ENCODE measurements around the gene EP400.
"Not testable (repeated sequence)": the region's sequence is repeated elsewhere in the genome, so short reads cannot be mapped to it uniquely, and the experiment has no call there.

EP400 gene

DNA sequence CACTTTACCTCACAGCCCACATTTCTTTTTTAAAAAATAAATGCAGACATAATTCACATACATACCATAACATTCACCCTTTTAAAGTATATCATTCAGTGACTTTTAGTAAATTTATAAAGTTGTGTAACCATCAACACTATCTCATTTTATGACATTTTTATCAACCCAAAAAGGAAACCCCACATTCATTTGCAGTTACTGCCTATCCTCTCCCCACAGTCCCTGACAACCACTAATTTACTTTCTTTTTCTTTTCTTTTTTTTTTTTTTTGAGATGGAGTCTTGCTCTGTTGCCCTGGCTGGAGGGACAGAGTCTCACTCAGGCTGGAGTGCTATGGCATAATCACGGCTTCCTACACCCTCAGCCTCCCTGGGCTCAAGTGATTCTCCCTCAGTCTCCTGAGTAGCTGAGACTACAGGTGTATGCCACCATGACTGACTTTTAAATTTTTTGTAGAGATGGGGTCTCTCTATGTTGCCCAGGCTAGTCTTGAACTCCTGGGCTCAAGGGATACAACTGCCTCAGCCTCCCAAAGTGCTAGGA is 1.5 kb upstream of the EP400 start:
- Histone ChIP-seq H3K9me3 (ENCODE audit: low read length) (no peaks in the 10 kb centered on the region), H3K9me2 (ENCODE audit: low read depth, low read length) (no peaks in the 10 kb centered on the region), H3F3A (ENCODE audit: insufficient read depth, low read length) (0 out of 2 replicates have a peak, but pooled peaks cover 4% of the 10 kb centered on the region), H3K36me3 (ENCODE audit: insufficient read depth, low read length) (peaks cover 19% of the 10 kb centered on the region), H3K4me1 (ENCODE audit: insufficient read depth, low read length, severe bottlenecking) (peaks cover 6% of the 10 kb centered on the region), H3K27me3 (ENCODE audit: insufficient read depth, low read length) (no peaks in the 10 kb centered on the region), H3K4me3 (ENCODE audit: low read depth, low read length, poor library complexity, severe bottlenecking) (no peak overlapping the region), H4K20me1 (ENCODE audit: insufficient read depth, low read length) (no peaks in the 10 kb centered on the region), H3K9ac (ENCODE audit: low read length) (no peak overlapping the region), H2AFZ (ENCODE audit: low read length) (no peak overlapping the region), H3K4me2 (ENCODE audit: low read length) (no peak overlapping the region), H3K27ac (ENCODE audit: low read depth, low read length, poor library complexity, severe bottlenecking) (no peak overlapping the region), H3K79me2 (ENCODE audit: insufficient read depth, low read length) (peaks cover 26% of the 10 kb centered on the region)
- TF ChIP-seq CTCF (IDR thresholded peaks at IDR 0.05; ENCODE audit: low read length) (no peak), EZH2 (IDR thresholded peaks at IDR 0.05; ENCODE audit: borderline replicate concordance, low read length) (no peak)

DNA sequence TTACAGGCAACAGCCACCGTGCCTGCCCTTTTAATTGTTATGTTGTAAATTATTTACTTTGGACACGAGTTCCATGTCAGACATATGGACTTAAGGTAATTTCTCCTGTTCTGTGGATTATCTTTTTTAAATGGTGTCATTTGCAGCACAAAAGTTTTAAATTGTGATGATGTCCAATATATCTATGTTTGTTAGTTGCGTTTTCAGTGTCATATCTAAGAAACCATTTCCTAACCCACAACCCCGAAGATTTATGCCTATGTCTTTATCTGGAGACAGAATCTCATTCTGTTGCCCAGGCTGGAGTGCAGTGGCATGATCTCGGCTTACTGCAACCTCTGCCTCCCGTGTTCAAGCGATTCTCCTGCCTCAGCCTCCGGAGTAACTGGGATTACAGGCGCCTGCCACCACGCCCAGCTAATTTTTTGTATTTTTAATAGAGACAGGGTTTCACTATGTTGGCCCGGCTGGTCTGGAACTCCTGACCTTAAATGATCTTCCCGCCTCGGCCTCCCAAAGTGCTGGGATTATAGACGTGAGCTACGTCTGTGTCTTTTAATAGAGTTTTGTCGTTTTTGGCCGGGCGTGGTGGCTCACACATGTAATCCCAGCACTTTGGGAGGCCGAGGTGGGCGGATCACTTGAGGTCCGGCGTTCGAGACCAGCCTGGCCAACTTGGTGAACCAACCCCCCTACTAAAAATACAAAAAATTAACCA is 870 bp upstream of the EP400 start:
- H3K27ac ChIP-seq (ENCODE audit: low read depth, low read length, poor library complexity, severe bottlenecking); H4K20me1 ChIP-seq (ENCODE audit: insufficient read depth, low read length); H2AFZ ChIP-seq (ENCODE audit: low read length); H3K9me3 ChIP-seq (ENCODE audit: low read length); H3K4me1 ChIP-seq (ENCODE audit: insufficient read depth, low read length, severe bottlenecking); H3K27me3 ChIP-seq (ENCODE audit: insufficient read depth, low read length); H3F3A ChIP-seq (ENCODE audit: insufficient read depth, low read length); H3K9me2 ChIP-seq (ENCODE audit: low read depth, low read length): not testable (repeated sequence)
- Histone ChIP-seq H3K36me3 (ENCODE audit: insufficient read depth, low read length) (peaks cover 13% of the 10 kb centered on the region), H3K4me3 (ENCODE audit: low read depth, low read length, poor library complexity, severe bottlenecking) (peak overlapping the region; percentile 84), H3K4me2 (ENCODE audit: low read length) (peak overlapping the region; percentile 71), H3K79me2 (ENCODE audit: insufficient read depth, low read length) (peaks cover 33% of the 10 kb centered on the region), H3K9ac (ENCODE audit: low read length) (peak overlapping the region; percentile 49; the same call in 1 of the 2 replicates)

- Histone ChIP-seq H3K36me3 (ENCODE audit: insufficient read depth, low read length) (no peaks in the 10 kb centered on the region), H3F3A (ENCODE audit: insufficient read depth, low read length) (peaks cover 4% of the 10 kb centered on the region; the same call in 1 of the 2 replicates), H3K9ac (ENCODE audit: low read length) (peak overlapping the region; percentile 89), H4K20me1 (ENCODE audit: insufficient read depth, low read length) (no peaks in the 10 kb centered on the region), H2AFZ (ENCODE audit: low read length) (no peak overlapping the region), H3K27me3 (ENCODE audit: insufficient read depth, low read length) (no peaks in the 10 kb centered on the region), H3K79me2 (ENCODE audit: insufficient read depth, low read length) (peaks cover 47% of the 10 kb centered on the region), H3K4me3 (ENCODE audit: low read depth, low read length, poor library complexity, severe bottlenecking) (peak overlapping the region; percentile 84), H3K27ac (ENCODE audit: low read depth, low read length, poor library complexity, severe bottlenecking) (peak overlapping the region; percentile 1), H3K4me2 (ENCODE audit: low read length) (peak overlapping the region; percentile 70), H3K9me3 (ENCODE audit: low read length) (no peaks in the 10 kb centered on the region), H3K9me2 (ENCODE audit: low read depth, low read length) (no peaks in the 10 kb centered on the region), H3K4me1 (ENCODE audit: insufficient read depth, low read length, severe bottlenecking) (peaks cover 7% of the 10 kb centered on the region)
- TF ChIP-seq CTCF (IDR thresholded peaks at IDR 0.05; ENCODE audit: low read length) (no peak), EZH2 (IDR thresholded peaks at IDR 0.05; ENCODE audit: borderline replicate concordance, low read length) (no peak)
Measured at GRCh38 chr12:131950182-131950913, 606 bp downstream of the EP400 start.

- not testable (repeated sequence) for H3K9me2 ChIP-seq (ENCODE audit: low read depth, low read length); H3K4me3 ChIP-seq (ENCODE audit: low read depth, low read length, poor library complexity, severe bottlenecking); H3K27ac ChIP-seq (ENCODE audit: low read depth, low read length, poor library complexity, severe bottlenecking); H3K9me3 ChIP-seq (ENCODE audit: low read length); H3K36me3 ChIP-seq (ENCODE audit: insufficient read depth, low read length); H3K9ac ChIP-seq (ENCODE audit: low read length); H3K4me2 ChIP-seq (ENCODE audit: low read length); H3K27me3 ChIP-seq (ENCODE audit: insufficient read depth, low read length); H4K20me1 ChIP-seq (ENCODE audit: insufficient read depth, low read length); H3F3A ChIP-seq (ENCODE audit: insufficient read depth, low read length); H2AFZ ChIP-seq (ENCODE audit: low read length)
- peaks cover 82% of the 10 kb centered on the region for H3K79me2 ChIP-seq (ENCODE audit: insufficient read depth, low read length)
- peaks cover 33% of the 10 kb centered on the region for H3K4me1 ChIP-seq (ENCODE audit: insufficient read depth, low read length, severe bottlenecking)
Measured at GRCh38 chr12:131953810-131954209, 4.1 kb downstream of the EP400 start.

- H3K4me2 ChIP-seq (ENCODE audit: low read length); H3K36me3 ChIP-seq (ENCODE audit: insufficient read depth, low read length); H2AFZ ChIP-seq (ENCODE audit: low read length); H3K9me2 ChIP-seq (ENCODE audit: low read depth, low read length); H3K27me3 ChIP-seq (ENCODE audit: insufficient read depth, low read length); H4K20me1 ChIP-seq (ENCODE audit: insufficient read depth, low read length); H3K9me3 ChIP-seq (ENCODE audit: low read length); H3K4me3 ChIP-seq (ENCODE audit: low read depth, low read length, poor library complexity, severe bottlenecking); H3K27ac ChIP-seq (ENCODE audit: low read depth, low read length, poor library complexity, severe bottlenecking); H3F3A ChIP-seq (ENCODE audit: insufficient read depth, low read length); H3K9ac ChIP-seq (ENCODE audit: low read length): not testable (repeated sequence)
- Histone ChIP-seq H3K4me1 (ENCODE audit: insufficient read depth, low read length, severe bottlenecking) (peaks cover 33% of the 10 kb centered on the region), H3K79me2 (ENCODE audit: insufficient read depth, low read length) (peaks cover 89% of the 10 kb centered on the region)
Measured at GRCh38 chr12:131954460-131954859, 4.7 kb downstream of the EP400 start.
